ENCODE results near the gene THRAP3. TPM values are rescaled to one million over a fixed set of nuclear protein-coding genes. Genes with fewer than 3 reads are reported as not detected.

Gene THRAP3
- total RNA-seq, 1 experiment from 2014 or later = 55.7 TPM

- ChIA-PET POLR2A (ENCODE audit: unreplicated experiment) (no interaction called here), CTCF (no interaction called here)
- no peak for TF ChIP-seq CTCF (conservative IDR thresholded peaks at IDR 0.05; ENCODE audit: low read depth, low read length)
- TF ChIP-seq EZH2phosphoT487 (IDR thresholded peaks at IDR 0.05; ENCODE audit: borderline replicate concordance, low read length) = no peak
- no peak for TF ChIP-seq EZH2 (IDR thresholded peaks at IDR 0.05; ENCODE audit: low read length, unreplicated experiment)
- no peaks in the 10 kb centered on the region for H3K9me2 ChIP-seq (replicated peaks; ENCODE audit: low read length)
- H3K9ac ChIP-seq (ENCODE audit: low read length) = no peak overlapping the region
- no peak overlapping the region for H3K4me2 ChIP-seq (ENCODE audit: low read length)
- intact Hi-C loops (cut with micrococcal nuclease) = no loop called here
- no peaks in the 10 kb centered on the region for H3F3A ChIP-seq (ENCODE audit: low read length, unreplicated experiment)
- no peaks in the 10 kb centered on the region for H3K36me3 ChIP-seq (ENCODE audit: low read depth, low read length)
- H4K20me1 ChIP-seq (ENCODE audit: low read length) = no peaks in the 10 kb centered on the region
- DNase-seq (no peak), ATAC-seq (no peak)
- no TSS peak for BruUV-seq (replicated peaks)
- no peaks in the 10 kb centered on the region for H3K9me3 ChIP-seq (ENCODE audit: low read length)
- no peaks in the 10 kb centered on the region for H3K4me1 ChIP-seq (ENCODE audit: insufficient read depth, low read length)
- H3K4me3 ChIP-seq (ENCODE audit: low read length) = no peak overlapping the region
- H3K27ac ChIP-seq (ENCODE audit: low read length) = no peak overlapping the region
- no peak overlapping the region for H2AFZ ChIP-seq (ENCODE audit: low read length)
- H3K79me2 ChIP-seq (ENCODE audit: low read length) = no peaks in the 10 kb centered on the region
- no peaks in the 10 kb centered on the region for H3K27me3 ChIP-seq (ENCODE audit: low read length)
Measured at GRCh38 chr1:36211307-36211706, 12.9 kb upstream of the THRAP3 start.

GRCh38 chr1:36211841-36212240, 12.4 kb upstream of the THRAP3 start:
- intact Hi-C loops (cut with micrococcal nuclease) = no loop called here
- Histone ChIP-seq H4K20me1 (ENCODE audit: low read length) (no peaks in the 10 kb centered on the region), H3K36me3 (ENCODE audit: low read depth, low read length) (no peaks in the 10 kb centered on the region), H3K9me2 (replicated peaks; ENCODE audit: low read length) (no peaks in the 10 kb centered on the region), H3K27ac (ENCODE audit: low read length) (no peak overlapping the region), H3F3A (ENCODE audit: low read length, unreplicated experiment) (no peaks in the 10 kb centered on the region), H3K9ac (ENCODE audit: low read length) (no peak overlapping the region), H2AFZ (ENCODE audit: low read length) (no peak overlapping the region), H3K27me3 (ENCODE audit: low read length) (no peaks in the 10 kb centered on the region), H3K4me1 (ENCODE audit: insufficient read depth, low read length) (no peaks in the 10 kb centered on the region), H3K4me3 (ENCODE audit: low read length) (no peak overlapping the region), H3K4me2 (ENCODE audit: low read length) (no peak overlapping the region), H3K79me2 (ENCODE audit: low read length) (no peaks in the 10 kb centered on the region), H3K9me3 (ENCODE audit: low read length) (no peaks in the 10 kb centered on the region)
- no peak for TF ChIP-seq CTCF (conservative IDR thresholded peaks at IDR 0.05; ENCODE audit: low read depth, low read length)
- TF ChIP-seq EZH2 (IDR thresholded peaks at IDR 0.05; ENCODE audit: low read length, unreplicated experiment) = no peak
- TF ChIP-seq EZH2phosphoT487 (IDR thresholded peaks at IDR 0.05; ENCODE audit: borderline replicate concordance, low read length) = no peak
- CTCF ChIA-PET = no interaction called here
- BruUV-seq (replicated peaks) = no TSS peak
- DNase-seq (no peak), ATAC-seq (no peak)
- POLR2A ChIA-PET (ENCODE audit: unreplicated experiment) = interaction anchor here (0.5 to 0.6 kb wide), 2 partner anchors 12 to 327 kb away, joined by 4 to 5 read pairs; partner anchors contain the start of gene THRAP3

- no peak overlapping the region for H3K4me3 ChIP-seq (ENCODE audit: low read length)
- no peaks in the 10 kb centered on the region for H3K36me3 ChIP-seq (ENCODE audit: low read depth, low read length)
- H3K9me3 ChIP-seq (ENCODE audit: low read length) = no peaks in the 10 kb centered on the region
- no peaks in the 10 kb centered on the region for H3F3A ChIP-seq (ENCODE audit: low read length, unreplicated experiment)
- H4K20me1 ChIP-seq (ENCODE audit: low read length) = no peaks in the 10 kb centered on the region
- H3K4me2 ChIP-seq (ENCODE audit: low read length) = no peak overlapping the region
- intact Hi-C loops (cut with micrococcal nuclease) = no loop called here
- H2AFZ ChIP-seq (ENCODE audit: low read length) = 0 out of 2 replicates have a peak overlapping the region, but pooled peaks have one; percentile 14
- no peak for DNase-seq
- BruUV-seq (replicated peaks) = no TSS peak
- H3K27ac ChIP-seq (ENCODE audit: low read length) = no peak overlapping the region
- CTCF ChIA-PET = no interaction called here
- H3K79me2 ChIP-seq (ENCODE audit: low read length) = no peaks in the 10 kb centered on the region
- H3K27me3 ChIP-seq (ENCODE audit: low read length) = no peaks in the 10 kb centered on the region
- POLR2A ChIA-PET (ENCODE audit: unreplicated experiment) = no interaction called here
- no peak for ATAC-seq
- H3K4me1 ChIP-seq (ENCODE audit: insufficient read depth, low read length) = no peaks in the 10 kb centered on the region
- TF ChIP-seq EZH2 (IDR thresholded peaks at IDR 0.05; ENCODE audit: low read length, unreplicated experiment) (no peak), EZH2phosphoT487 (IDR thresholded peaks at IDR 0.05; ENCODE audit: borderline replicate concordance, low read length) (no peak)
- no peaks in the 10 kb centered on the region for H3K9me2 ChIP-seq (replicated peaks; ENCODE audit: low read length)
- H3K9ac ChIP-seq (ENCODE audit: low read length) = no peak overlapping the region
Measured at GRCh38 chr1:36212782-36213181, 11.5 kb upstream of the THRAP3 start.

Data from PC-3 (cell line).